Measurements from ENCODE around the gene MACROH2A1.

The MACROH2A1 gene

DNA sequence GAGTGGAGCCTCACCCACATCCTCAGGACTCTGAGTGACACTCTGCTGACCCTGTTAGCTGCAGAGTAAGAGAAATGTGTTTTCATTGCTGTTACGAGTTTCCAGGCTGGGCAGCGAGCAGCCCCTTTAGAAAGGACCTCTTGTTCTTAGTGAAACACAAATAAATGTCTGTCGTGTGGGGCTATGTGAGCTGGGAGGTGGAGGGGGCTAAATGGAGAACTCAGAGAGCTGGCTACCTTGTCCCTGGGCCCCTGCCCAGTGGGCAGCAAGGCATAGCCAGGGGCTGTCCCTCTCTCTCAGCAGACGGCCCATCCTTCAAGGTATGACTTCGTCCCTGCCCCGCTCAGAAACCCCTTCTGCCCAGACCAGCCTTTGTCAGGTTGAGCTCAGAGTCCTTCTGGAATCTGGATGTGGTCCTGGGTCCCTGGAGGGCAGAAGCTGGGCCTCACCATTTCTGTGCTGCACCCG is 38.0 kb upstream of the MACROH2A1 start:
- DNase-seq (ENCODE audit: low read depth in 2 of 3, low spot score in 2 of 3): no peak

DNA sequence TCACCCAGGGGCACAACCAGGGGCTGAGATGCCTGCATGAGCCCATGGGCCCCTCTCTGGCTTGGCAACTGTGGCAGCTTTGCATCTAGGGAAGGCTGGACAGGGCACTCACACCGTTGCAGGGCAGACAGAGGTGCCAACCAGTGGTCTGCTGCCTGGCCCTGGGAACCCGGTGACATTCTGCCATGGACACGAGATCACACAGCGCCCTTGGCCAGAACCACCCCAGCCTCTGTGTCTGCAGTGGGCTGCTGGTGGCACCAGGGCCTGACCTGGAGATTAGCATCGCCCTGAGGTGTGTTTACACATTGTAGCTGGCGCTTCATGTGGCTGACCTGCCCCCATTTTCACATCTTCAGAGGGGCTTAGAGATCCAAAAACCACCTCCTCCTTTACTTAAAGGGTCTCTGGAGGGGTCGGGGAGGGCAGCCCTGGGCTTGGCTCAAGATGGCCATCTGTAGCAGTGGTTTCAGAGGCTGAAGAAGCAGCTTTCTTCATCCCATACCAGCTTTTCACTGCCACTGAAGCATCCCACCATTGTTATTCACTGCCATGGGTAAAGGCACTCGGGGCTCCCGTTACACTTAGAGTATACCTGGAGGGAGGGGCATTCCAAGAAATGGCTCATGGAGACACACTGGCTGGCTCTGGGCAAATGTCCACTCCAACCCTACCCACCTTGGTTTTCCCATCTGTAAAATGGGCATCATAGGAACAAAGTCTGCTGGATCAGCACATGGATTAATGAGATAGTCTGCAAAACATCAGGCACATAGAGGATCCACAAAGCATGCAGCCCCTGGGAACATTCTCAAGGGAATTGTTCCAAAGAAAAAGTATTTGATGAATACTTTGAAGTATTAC is 36.7 kb upstream of the MACROH2A1 start:
- DNase-seq (ENCODE audit: low read depth in 2 of 3, low spot score in 2 of 3): no peak

DNA sequence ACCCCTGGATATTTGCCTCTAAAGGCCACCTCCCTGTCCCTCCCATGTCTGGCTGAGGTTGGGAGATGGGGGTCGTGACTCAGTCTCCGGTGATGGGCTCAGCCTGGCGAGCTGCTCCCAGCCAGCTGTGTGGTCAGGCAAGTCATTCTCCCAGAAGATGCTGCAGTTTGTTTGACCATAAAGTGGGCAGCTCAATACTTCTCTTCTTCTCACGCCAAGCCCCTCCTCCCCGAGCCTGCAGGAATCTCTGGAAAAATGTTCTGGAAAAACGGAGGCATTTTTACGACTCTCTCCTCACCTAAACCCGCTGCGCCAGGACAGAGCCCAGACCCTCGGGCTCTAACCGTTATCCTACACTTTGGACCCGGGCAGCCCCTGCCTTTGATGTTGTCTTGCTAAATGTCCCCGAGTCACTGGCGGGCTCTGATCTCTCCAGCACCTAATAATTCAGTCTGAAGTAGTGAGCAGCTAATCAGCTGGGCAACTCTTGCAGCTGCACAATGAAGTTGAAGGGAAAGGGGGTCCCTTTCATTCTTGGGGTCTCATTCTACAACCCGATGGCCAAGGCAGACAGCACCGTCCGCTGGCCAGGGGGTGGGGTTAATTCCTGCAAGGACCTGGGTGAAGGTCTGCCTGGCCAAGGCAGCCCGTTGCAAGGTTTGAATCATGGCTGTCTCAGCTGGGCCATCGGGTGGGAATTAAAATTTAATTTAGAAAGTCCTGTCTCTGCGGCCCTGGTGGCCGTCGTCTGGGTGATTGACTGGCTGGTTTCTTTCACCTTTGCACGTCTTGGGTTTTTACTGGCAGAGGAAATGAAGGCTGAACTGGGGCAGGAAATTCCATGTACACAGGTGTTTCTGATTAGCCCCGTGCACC is 35.8 kb upstream of the MACROH2A1 start:
- no peak for DNase-seq (ENCODE audit: low read depth in 2 of 3, low spot score in 2 of 3)

DNA sequence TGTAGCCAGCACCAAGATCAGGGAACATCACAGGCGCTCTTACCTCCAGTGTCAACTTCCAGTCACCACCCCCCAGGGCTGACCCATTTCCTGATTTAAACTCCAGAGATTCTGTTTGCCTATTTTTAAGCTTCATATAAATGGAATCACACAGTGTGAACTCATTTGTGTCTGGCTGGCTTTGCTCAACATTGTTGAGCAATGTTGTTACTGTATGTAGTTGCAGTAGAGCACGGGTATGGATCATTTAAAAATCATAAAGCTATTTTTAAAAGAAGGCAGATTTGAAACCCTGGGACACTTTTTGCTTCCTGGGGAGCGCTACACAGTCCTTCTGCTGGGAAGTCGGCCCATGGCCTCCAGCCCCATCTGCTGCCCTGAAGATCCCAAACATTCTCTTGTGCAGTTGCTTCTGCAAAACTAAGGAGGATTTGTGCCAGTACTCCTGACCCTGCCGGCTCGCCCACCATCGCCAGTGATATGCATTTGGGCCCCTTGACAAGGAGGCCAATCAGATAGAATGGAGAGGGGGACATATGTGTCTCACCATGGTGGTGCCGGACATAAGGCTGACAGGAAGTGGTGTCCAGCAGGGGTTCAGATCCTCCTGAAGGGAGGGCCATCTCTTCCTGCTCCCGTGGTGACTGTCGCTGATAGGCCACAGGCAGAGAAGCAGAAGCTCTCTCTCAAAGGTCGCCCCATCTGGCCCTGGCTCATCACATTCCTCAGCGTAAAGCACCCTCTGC is 34.8 kb upstream of the MACROH2A1 start:
- DNase-seq (ENCODE audit: low read depth in 2 of 3, low spot score in 2 of 3): no peak

DNA sequence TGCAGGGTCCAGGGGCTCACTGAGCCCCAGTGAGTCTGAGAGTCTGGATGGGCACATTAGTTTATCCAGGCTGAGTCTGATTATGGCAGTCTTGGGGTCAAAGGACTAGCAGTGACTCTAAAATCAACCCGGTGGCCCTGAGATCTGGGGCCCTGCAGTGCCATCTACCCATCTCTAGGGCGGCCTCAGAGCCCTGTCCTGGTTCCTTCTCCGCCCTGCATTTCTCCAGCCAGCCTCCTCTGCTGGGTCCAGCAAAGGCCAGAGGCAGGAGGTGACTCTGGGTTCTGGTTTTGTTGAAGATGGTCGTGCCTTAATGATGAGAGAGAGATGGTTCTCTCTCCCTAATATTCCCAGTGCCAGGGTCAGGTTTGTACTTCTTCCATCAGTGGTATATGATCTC is 33.1 kb upstream of the MACROH2A1 start:
- no peak for DNase-seq (ENCODE audit: low read depth in 2 of 3, low spot score in 2 of 3)

DNA sequence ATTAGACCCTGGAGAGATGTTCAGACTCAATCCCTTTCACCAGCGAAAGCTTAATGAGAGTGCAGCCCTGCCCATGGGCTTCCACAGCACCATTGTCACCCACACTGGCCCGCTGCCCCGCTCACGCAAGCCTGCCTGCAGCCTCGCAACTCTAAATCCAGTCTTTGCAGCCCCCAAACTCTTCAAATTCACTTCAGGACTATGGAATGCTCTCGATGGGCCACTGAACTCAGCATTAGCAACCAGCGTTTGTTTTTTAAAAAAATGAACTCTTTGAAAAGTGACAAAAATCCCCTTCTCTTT is 31.1 kb upstream of the MACROH2A1 start:
- no peak for DNase-seq (ENCODE audit: low read depth in 2 of 3, low spot score in 2 of 3)

DNA sequence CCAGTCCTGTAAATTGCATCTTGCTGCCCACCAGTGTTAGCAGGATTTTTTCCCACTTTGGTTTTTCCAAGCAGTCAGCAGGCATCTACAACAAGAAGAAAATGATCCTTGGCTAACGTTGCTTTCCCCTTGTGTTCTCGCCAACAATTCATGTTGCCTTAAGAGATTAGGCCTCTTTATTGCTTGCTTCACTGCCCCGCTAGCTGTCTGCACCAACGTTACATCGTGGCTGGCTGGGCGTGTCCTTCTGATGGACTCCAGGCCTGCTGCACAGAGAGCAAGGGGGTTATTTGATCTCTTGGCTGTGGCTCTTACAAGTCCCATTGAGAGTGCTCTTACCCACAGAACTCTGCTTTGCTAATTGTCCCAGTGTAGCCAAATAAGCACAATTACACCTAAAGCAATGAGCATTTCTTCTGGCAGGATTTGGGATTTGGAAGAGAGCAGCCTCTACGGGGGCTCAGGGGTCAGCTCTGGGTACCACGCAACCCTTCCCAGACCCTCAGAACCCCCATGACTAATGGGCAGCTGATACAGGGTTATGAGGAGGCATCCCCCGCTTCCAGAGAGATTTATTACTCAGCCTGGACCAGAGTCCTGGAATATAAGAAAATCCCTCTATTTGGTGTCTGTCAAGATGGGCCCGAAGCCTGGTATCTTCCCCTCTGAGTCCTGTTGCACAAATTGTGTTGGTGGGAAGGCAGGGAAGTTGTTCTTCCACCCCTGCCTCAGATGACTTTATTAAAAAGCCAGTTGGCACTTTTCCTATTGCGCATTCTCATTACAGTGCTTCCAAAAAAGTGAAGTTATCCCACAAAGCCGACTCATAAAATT is 30.5 kb upstream of the MACROH2A1 start:
- no peak for DNase-seq (ENCODE audit: low read depth in 2 of 3, low spot score in 2 of 3)

DNA sequence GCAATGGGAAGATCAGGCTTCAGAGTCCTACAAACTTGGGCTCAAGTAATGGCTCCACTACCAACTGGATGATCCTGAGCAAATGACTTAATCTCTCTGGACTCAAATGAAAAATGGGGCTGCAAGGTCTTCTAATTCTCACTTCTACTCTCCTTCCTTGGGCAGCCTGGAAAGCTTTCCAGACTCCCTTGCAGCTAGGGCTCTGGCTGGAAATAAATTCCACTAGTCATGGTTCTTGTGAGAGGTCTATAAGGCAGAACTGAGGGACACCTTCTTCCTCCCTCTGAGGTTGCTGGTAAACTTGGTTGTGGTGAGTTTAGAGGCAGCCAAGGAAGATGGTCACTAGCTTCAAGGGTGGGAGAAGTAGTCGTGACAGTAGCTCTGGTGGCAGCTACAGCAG is 29.6 kb upstream of the MACROH2A1 start:
- DNase-seq (ENCODE audit: low read depth in 2 of 3, low spot score in 2 of 3): no peak

DNA sequence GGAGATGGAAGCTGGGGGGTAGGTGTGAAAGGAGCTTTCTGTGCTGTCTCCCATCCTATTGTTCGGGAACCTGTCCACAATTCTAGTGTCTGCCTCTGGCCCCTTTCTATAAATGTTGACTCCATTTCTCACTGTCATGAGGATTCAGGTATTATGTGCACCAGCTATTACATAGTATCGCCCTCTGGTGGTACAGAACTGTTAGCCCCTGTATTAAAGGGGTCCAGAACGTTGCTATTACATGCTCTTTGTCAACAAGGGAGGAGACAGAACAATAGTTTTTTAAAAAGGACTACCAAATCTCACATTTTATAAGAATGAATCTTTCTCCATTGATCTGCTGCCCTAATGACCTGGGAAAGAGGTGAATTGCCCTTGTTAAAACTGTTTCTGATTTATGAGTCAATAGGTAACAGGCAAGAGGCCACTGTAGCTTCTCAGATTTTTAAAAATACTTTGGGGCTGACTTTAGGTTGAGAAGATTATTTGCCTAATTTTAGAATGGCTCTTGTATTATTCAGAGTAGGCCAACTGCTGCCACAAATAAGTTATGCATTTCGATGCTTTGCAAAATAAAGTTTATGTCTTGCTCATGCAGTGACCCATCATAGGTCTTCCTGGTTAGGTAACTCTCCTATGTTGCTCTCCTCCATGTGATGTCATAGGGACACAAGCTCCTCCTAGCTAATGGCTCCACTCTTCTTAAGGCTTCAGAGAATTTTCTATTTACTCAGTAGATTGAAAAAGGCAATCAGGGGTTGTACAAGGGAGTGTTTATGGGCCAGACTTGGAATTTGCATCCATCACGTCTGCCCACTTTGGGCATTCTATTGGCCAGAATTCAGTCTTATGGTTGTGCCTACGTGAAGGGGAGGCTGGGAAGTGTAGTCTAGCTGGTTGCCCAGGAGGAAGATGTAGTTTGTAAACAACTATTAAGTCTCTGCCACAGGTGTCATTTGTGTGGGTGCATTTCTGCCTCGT is 27.4 kb upstream of the MACROH2A1 start:
- DNase-seq (ENCODE audit: low read depth in 2 of 3, low spot score in 2 of 3): no peak

DNA sequence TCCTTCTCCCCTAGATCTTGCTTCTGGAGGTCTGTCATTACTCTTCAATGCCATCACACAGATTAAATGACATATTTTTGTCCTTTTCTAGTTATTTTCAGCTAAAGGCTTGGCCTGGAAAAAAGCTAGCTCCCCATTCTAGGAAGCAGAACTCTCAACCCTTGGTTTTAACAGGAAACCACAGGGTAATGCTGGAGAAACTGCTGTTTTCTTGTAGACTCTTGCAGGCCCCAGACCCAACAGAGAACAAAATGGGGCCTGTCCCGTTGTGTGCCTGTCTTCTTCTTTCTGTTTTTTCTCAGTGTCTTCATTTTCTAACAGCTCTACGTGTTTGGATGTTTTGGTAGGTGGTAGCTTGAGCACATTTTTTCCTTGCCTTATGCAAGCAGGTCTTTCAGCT is 26.6 kb upstream of the MACROH2A1 start:
- DNase-seq (ENCODE audit: low read depth in 2 of 3, low spot score in 2 of 3): no peak

DNA sequence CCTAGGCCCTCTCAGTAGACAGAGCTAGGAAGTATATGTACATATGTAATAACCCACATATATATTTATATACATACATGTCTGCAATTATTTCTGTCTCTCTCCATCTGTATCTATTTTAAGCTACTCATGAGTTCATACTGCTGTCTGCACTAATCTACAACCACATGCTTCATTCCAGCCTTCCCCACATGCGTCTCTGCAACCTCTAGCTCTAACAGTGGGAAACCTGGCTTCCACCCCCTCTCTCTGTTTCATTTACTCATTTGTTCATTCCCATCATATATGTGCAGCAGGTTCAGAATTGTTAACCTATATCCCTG is 24.8 kb upstream of the MACROH2A1 start:
- DNase-seq (ENCODE audit: low read depth in 2 of 3, low spot score in 2 of 3): no peak

DNA sequence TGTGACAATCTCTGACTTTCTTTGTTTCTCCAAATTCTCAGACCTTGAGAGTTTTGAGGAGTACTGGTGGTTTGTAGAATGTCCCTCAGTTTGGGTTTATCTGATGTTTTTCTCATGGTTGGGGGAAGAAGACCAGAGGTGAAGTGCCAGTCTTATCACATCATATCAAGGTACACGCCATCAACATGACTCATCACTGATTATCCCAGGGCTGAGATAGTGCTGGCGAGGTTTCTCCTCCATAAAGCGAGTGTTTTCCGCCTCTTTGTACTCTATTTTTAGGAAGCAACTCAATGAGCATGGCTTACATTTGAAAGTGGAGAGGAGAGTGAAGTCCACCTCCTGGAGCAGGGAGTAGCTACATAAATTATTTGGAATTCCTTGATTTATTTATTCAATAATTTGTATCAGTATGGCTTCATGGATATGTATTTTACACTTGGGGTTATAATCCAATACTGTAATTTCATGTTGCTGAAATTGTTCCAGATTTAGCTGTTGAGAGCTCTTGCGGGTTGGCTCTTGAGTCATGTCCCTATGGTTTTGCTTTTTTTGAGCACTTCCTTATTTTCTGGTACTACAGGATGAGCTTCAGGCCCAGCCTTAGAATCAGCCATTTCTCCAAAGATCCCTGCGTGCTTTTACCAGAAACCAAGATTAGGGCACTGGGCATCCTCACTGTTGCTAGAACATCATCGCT is 24.3 kb upstream of the MACROH2A1 start:
- DNase-seq (ENCODE audit: low read depth in 2 of 3, low spot score in 2 of 3): no peak

DNA sequence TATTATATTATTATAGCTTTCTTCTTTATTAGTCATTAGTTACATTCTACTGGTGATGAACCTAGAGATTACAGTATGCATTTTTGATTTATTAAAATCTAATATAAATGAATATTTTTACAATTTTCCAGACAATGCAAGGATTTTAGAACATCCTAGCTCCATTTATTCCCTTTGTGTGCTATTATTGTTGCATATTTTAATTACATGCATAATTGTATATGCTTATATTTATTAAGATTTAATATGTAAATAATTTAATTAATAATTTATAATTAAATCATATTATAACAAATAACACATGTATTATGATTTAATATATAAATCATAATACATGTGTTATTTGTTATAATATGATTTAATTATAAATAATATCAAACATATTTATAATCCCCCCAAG is 23.4 kb upstream of the MACROH2A1 start:
- no peak for DNase-seq (ENCODE audit: low read depth in 2 of 3, low spot score in 2 of 3)

DNA sequence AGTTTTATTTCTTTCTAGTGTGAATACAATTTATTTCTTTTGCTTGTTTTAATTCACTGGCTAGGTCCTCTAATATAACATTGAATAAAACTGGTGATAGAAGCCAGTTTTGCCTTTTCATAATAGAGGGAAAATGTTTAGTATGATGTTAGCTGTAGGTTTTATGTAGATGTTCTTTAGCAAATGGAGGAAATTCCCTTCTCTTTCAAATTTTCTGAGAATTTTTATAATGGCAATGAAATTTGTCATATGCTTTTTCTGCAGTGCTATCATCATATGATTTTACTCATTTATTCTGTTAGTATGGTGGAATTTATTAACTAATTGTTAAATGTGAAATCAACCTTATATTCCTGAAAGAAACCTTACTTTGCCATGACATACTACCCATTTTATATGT is 18.1 kb upstream of the MACROH2A1 start:
- DNase-seq (ENCODE audit: low read depth in 2 of 3, low spot score in 2 of 3): no peak

DNA sequence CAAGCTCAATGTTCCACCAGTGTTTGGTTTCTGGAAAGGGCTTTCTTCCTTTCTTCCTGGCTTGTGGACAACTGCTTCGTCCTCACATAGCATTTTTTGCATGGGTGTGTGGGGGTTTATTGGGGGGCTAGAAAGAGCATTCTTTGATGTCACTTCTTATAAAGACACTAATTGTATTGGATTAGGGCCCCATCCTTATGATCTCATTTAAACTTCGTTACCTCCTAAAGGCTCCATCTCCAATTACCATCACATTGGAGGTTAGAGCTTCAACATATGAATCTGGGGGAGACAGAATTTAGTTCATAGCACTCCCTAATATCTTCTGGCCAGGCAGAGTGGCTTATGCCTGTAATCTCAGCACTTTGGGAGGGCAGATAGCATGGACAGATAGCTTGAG is 6.1 kb upstream of the MACROH2A1 start:
- DNase-seq (ENCODE audit: low read depth in 2 of 3, low spot score in 2 of 3): no peak

DNA sequence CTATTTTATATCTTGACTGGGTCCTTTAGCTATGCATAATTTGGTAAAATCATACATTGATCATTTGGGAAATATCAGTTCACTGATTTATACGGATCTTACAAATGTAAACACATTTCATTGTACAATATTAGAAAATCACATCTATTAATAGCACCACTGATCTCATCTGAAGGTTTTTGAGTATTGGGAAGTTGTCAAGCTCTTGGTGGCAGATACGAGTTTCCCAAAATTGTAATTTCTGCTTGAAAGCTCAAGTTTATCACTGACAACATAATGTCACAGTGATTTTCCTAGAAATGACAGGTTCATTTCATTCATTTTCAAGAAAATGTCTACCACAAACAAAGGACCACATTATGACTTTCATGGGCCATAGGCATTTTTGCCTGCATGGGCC is 3.0 kb upstream of the MACROH2A1 start:
- no peak for DNase-seq (ENCODE audit: low read depth in 2 of 3, low spot score in 2 of 3)

DNA sequence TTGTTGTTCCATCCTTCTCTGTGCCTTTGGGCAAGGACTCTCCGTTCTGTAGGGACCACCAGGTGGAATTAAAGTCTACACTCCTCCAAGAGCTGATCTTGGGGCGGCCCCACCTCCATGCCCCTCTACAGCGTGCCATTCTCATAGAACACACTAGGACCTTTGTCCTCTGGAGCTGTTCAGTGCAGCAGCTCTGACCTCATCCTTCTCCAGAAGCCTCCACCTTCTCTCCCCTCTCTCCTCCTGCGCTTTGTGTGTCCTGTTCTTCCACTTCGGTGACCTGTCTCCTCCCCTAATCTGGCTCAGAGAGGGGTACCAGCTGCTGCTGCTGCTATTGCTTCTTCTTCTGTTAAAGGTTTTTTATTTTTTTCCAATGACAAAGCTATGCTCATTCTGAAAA is 1.8 kb upstream of the MACROH2A1 start:
- DNase-seq (ENCODE audit: low read depth in 2 of 3, low spot score in 2 of 3): no peak

DNA sequence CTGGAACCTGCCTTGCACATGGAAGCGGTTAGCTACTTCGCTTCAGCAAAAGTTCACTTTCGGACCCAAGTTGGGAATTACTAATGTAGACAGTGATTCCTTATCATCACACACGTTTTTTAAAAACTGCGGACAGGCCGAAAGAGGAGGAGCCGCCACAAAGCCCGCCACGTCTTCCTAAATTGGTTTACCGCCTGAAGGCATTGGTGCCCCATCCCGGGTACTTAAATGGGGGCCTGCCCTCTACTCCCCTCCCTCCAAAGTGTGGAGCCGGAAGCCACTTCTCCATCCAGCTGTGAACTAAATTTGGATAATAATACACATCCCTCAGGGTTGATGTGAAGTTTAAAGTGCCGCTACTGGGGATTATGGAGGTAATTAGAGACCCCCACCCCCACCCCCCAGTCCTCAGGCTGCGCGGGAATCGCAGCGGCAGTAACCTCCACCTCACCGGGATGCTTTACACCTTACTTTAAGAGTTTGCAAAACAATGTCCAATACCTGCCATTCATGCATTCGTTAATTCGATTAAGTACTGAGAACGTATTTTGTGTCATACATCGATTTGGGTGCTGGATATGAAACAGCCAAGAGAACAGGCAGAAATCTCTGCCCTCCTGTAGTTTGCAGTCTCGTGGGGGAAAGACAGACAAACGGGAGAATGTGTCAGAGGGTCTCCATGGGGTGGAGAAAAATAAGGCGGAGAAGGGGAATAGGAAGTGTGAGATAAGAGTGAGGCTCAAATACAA is 937 bp upstream of the MACROH2A1 start:
- DNase-seq (ENCODE audit: low read depth in 2 of 3, low spot score in 2 of 3): no peak

Measured in activated CD8-positive, alpha-beta memory T cell treated with anti-CD3 and anti-CD28 coated beads for 48 hours (primary cell).